Omental fat pad (tissue), 4 donors: ENCODE results near the gene MMAA. TPM values are rescaled to one million over a fixed set of nuclear protein-coding genes. Genes with fewer than 3 reads are reported as not detected.
A peak's percentile ranks its signal among the peaks of the same experiment; 100 is the strongest.

Experiments used
- ATAC-seq: fragments of 150-250 bp; one replicate; pipeline ENCODE4 v1.9.1; 2016; ENCODE audit warnings: mild to moderate bottlenecking, moderate library complexity; ENCODE audit not compliant: low FRiP score
- DNase-seq: peaks from one replicate; pipeline ENCODE4 v3.0.0-alpha.2; 2019; ENCODE audit warnings: low spot score
- total RNA-seq, 4 donors: library from RNA; depleted of rRNA; stranded (reverse); fragments of >200 nt; gene quantifications; one replicate each; pipeline ENCODE4 v1.1.0, GENCODE V29; 2016
- TF ChIP-seq, protein P1 (sequence below), 3 donors: fragments of 450-650 bp; IDR thresholded peaks; one replicate each; pipeline ENCODE4 v1.5.1; 2016 to 2017; ENCODE audit warnings: antibody characterized with exemption in 3 of 3, mild to moderate bottlenecking in 3 of 3, moderate library complexity in 2 of 3

MMAA gene
- total RNA-seq, 4 donors from 2014 or later = 2.8 to 5.7 (median 4.5) TPM

DNA sequence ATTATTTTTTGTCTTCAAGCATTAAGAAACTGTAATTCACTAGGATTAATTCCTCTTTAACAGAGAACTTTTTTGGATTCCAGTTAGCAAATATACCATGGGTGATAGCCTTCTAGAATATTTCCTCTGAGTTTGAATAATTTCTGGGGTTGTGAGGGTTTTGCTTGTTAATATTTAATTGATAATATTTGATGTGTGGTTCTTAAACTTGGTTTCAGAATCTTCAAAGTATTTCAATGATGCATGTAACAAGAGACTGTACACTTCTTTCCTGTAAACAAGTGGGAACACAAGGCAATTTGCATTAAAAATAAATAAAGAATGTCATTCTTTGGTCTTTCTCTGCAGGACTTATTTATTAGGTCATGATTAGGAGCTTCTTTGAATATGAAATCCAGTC lies 51.2 kb downstream of the MMAA start:
- TF ChIP-seq, protein P1, sequence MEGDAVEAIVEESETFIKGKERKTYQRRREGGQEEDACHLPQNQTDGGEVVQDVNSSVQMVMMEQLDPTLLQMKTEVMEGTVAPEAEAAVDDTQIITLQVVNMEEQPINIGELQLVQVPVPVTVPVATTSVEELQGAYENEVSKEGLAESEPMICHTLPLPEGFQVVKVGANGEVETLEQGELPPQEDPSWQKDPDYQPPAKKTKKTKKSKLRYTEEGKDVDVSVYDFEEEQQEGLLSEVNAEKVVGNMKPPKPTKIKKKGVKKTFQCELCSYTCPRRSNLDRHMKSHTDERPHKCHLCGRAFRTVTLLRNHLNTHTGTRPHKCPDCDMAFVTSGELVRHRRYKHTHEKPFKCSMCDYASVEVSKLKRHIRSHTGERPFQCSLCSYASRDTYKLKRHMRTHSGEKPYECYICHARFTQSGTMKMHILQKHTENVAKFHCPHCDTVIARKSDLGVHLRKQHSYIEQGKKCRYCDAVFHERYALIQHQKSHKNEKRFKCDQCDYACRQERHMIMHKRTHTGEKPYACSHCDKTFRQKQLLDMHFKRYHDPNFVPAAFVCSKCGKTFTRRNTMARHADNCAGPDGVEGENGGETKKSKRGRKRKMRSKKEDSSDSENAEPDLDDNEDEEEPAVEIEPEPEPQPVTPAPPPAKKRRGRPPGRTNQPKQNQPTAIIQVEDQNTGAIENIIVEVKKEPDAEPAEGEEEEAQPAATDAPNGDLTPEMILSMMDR (IDR thresholded peaks at IDR 0.05) = no peak
- DNase-seq = no peak
- ATAC-seq = no peak

DNA sequence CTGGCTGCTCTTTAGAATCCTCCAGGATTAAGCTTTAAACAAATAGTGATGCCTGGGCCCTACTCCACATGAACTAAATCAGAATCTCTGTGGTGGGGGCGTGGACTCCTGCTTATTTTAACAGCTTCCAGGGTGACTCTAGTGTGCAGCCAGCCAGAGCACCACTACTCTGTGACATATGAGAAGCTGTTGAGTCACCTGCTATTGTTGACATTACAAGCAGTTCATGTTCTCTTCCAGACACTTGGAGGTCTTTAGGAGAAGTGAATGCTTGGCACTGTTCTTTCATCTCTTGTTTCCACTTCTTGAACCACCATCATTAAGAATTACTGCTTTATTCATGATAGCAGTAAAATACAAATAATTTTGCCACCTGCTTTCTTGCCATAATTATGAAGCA lies 60.3 kb downstream of the MMAA start:
- DNase-seq (no peak), ATAC-seq (peak; percentile 80)
- TF ChIP-seq, protein P1 (IDR thresholded peaks at IDR 0.05) = no peak

DNA sequence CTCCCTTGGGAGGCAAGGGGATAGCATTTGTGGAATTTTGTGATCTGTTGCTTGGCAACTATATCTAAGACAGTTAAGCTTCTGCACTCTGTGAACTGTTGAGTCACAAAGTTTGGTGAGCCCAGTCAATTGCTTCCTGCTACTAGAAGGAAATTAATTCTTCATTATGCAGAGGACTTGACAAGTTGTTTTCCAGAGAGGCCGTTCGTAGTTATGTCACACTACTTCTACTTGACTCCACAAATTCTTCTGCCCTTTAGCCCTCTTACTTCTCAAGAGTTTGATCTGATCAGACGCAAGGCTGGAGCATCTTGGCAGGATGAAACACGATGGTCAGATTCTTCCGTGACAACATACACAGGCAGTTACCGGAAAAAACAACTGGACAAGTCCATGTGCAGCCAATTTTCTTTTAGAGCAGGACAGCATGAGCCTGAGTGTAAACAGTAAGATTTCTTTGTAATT lies 60.8 kb downstream of the MMAA start, which contains the start of gene C4orf51:
Gene C4orf51 (plus strand): TSS at position 156 of the 465 bp plus-strand sequence. CDS start 58 bp downstream, at position 214.
- no peak for DNase-seq
- peak; percentile 83 for ATAC-seq
- TF ChIP-seq, protein P1 (IDR thresholded peaks at IDR 0.05) = no peak

DNA sequence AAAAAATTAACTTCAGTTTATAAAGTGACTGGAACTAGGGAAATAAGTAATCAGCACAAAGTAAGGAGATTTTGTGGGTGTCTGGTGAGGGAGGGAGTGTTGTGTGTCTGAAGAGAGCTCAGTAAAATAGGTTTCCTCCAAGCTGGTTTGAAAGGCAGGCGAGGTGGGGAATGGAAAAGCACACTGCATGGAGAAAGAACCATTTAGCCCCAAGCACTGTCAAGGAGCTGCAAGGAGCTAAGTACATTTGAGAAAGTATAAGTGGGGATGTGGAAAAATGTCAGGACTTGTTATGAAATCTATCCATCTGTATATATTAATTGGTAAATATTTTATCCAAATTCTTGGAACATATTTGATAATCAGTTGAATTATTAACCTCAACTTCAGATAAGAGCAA lies 61.7 kb downstream of the MMAA start:
- TF ChIP-seq, protein P1 (IDR thresholded peaks at IDR 0.05) = no peak
- no peak for DNase-seq
- no peak for ATAC-seq

DNA sequence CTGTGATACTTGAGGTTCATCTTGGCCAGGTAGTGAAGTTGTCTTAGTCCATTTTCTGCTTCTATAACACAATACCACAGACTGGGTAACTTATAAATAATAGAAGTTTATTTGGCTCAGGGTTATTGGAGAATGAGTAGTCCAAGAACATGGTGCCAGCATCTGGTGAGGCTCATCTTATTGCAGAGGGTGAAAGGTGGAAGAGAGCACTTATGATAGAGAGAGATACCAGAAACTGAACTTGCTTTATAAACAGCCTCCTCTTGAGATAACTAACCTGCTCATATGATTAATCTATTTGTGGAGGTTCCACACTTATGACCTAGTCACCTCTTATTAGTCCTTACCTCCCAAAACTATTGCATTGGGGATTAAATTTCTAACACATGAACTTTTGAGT lies 62.3 kb downstream of the MMAA start:
- no peak for DNase-seq
- TF ChIP-seq, protein P1 (IDR thresholded peaks at IDR 0.05) = no peak
- ATAC-seq = no peak

DNA sequence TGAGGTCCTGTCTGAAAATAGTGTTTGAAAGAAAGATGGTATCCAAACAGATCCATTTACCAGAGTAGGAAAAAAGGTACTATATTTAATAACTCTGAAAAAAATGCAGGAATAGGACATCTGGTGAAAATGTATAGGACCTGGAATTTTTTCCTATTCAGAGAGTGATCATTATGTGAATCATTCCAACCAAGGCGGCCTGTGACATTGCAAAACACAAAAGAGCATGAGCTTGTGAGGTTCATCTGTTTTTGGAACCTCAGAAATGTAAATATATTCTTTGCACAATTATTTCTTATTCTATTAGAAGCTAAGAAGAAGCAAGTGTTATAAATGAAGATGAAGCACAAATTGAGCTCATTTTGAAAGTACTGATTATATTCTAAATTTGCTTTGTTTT lies 62.8 kb downstream of the MMAA start:
- TF ChIP-seq, protein P1 (IDR thresholded peaks at IDR 0.05) = no peak
- DNase-seq (no peak), ATAC-seq (no peak)

DNA sequence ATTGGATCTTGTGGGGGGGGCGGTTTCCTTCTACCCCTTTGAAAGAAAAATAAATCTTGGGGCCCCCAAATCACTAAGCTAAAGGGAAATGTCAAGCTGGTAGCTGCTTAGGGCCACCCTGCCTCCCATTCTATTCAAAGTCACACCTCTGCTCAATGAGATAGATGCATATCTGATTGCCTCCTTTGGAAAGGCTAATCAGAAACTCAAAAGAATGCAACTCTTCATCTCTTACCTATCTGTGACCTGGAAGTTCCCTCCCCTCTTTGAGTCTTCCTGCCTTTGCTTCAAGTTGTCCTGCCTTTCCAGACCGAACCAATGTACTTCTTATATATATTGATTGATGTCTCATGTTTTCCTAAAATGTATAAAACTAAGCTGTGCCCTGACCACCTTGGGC lies 67.8 kb downstream of the MMAA start:
- TF ChIP-seq, protein P1 (IDR thresholded peaks at IDR 0.05) = no peak
- no peak for ATAC-seq
- no peak for DNase-seq
